Neural cell (in vitro differentiated cells): ENCODE results near the gene SLC35B2. TPM values are rescaled to one million over a fixed set of nuclear protein-coding genes. Genes with fewer than 3 reads are reported as not detected.

Experiments used
- H2AFZ ChIP-seq: fragments of 200-600, 300-800 bp; sonication (generic), shearing (Covaris generic); 2 replicates; pipeline ENCODE4 v1.6.0; 2014; ENCODE audit warnings: low read depth, mild to moderate bottlenecking, antibody characterized with exemption, low read length, moderate library complexity
- H3F3A ChIP-seq: fragments of 200-600 bp; shearing (Covaris generic); 2 replicates; pipeline ENCODE4 v1.6.1; 2016; ENCODE audit warnings: mild to moderate bottlenecking, moderate library complexity, mixed read lengths, antibody characterized with exemption, low read length; ENCODE audit not compliant: insufficient read depth, poor library complexity, severe bottlenecking
- H3K27ac ChIP-seq: fragments of 200-600, 300-800 bp; sonication (generic), shearing (Covaris generic); 2 replicates; pipeline ENCODE4 v1.5.1; 2014; ENCODE audit warnings: mild to moderate bottlenecking, low read length, moderate library complexity
- H3K27me3 ChIP-seq: fragments of 300-800, 200-600 bp; sonication (generic), shearing (Covaris generic); 2 replicates; pipeline ENCODE4 v1.6.0; 2014; ENCODE audit warnings: mild to moderate bottlenecking, low read depth, low read length, moderate library complexity; ENCODE audit not compliant: insufficient read depth
- H3K36me3 ChIP-seq: fragments of 300-800, 200-600 bp; sonication (generic), shearing (Covaris generic); 2 replicates; pipeline ENCODE4 v1.5.1; 2014; ENCODE audit warnings: mild to moderate bottlenecking, antibody characterized with exemption, low read length, moderate library complexity; ENCODE audit not compliant: insufficient read depth
- H3K4me2 ChIP-seq: fragments of 300-800, 200-600 bp; sonication (generic), shearing (Covaris generic); 2 replicates; pipeline ENCODE4 v1.6.0; 2014; ENCODE audit warnings: mild to moderate bottlenecking, low read length
- H3K4me3 ChIP-seq: fragments of 300-800, 200-600 bp; sonication (generic), shearing (Covaris generic); 2 replicates; pipeline ENCODE4 v1.5.1; 2014; ENCODE audit warnings: mild to moderate bottlenecking, low read length, moderate library complexity
- H3K79me2 ChIP-seq: fragments of 200-600 bp; shearing (Covaris generic); replicated peaks from 2 replicates; pipeline ENCODE4 v1.6.0; 2014; ENCODE audit warnings: mild to moderate bottlenecking, low read length, moderate library complexity; ENCODE audit not compliant: insufficient read depth
- H3K9ac ChIP-seq: fragments of 300-800, 200-600 bp; sonication (generic), shearing (Covaris generic); 2 replicates; pipeline ENCODE4 v1.6.1; 2016; ENCODE audit warnings: mild to moderate bottlenecking, low read length, mixed read lengths
- H3K9me2 ChIP-seq: fragments of 200-600 bp; shearing (Covaris generic); 2 replicates; pipeline ENCODE4 v1.6.1; 2016; ENCODE audit warnings: mild to moderate bottlenecking, low read length, mixed read lengths; ENCODE audit not compliant: insufficient read depth
- H3K9me3 ChIP-seq: fragments of 200-600, 300-800 bp; sonication (generic), shearing (Covaris generic); 2 replicates; pipeline ENCODE4 v1.6.1; 2016; ENCODE audit warnings: mild to moderate bottlenecking, mixed run types, low read length, moderate library complexity, mixed read lengths
- H4K20me1 ChIP-seq: fragments of 200-600 bp; shearing (Covaris generic); 2 replicates; pipeline ENCODE4 v1.6.1; 2016; ENCODE audit warnings: mild to moderate bottlenecking, mixed run types; ENCODE audit not compliant: insufficient read depth
- CTCF ChIP-seq: fragments of 450-650 bp; IDR thresholded peaks from 2 replicates; pipeline ENCODE4 v1.5.1; 2014; ENCODE audit warnings: antibody characterized with exemption, mild to moderate bottlenecking, moderate library complexity; ENCODE audit not compliant: poor library complexity, severe bottlenecking
- EP300 ChIP-seq: fragments of 450-650 bp; conservative IDR thresholded peaks from 2 replicates; pipeline ENCODE4 v1.6.1; 2014; ENCODE audit warnings: antibody characterized with exemption, mild to moderate bottlenecking, moderate library complexity; ENCODE audit not compliant: poor library complexity, severe bottlenecking
- EZH2 ChIP-seq: fragments of 200-600, 300-800 bp; shearing (Covaris generic), sonication (generic); IDR thresholded peaks from 2 replicates; pipeline ENCODE4 v1.6.1; 2014; ENCODE audit warnings: antibody characterized with exemption, low read length, borderline replicate concordance, mild to moderate bottlenecking; ENCODE audit not compliant: insufficient read depth, poor library complexity, severe bottlenecking
- MXI1 ChIP-seq: fragments of 450-650 bp; conservative IDR thresholded peaks from 2 replicates; pipeline ENCODE4 v1.6.1; 2014; ENCODE audit warnings: antibody characterized with exemption, mild to moderate bottlenecking; ENCODE audit not compliant: poor library complexity, severe bottlenecking
- POLR2AphosphoS5 ChIP-seq: IDR thresholded peaks from 2 replicates; pipeline ENCODE4 v1.6.1; 2012
- RAD21 ChIP-seq: fragments of 450-650 bp; conservative IDR thresholded peaks from 2 replicates; pipeline ENCODE4 v1.6.1; 2014; ENCODE audit warnings: antibody characterized with exemption, mild to moderate bottlenecking, moderate library complexity
- REST ChIP-seq: IDR thresholded peaks from 2 replicates; pipeline ENCODE4 v1.6.1; 2012; ENCODE audit warnings: borderline replicate concordance
- SMC3 ChIP-seq: fragments of 450-650 bp; conservative IDR thresholded peaks from 2 replicates; pipeline ENCODE4 v1.6.1; 2014; ENCODE audit warnings: antibody characterized with exemption, mild to moderate bottlenecking, moderate library complexity; ENCODE audit not compliant: poor library complexity
- TAF1 ChIP-seq: IDR thresholded peaks from 2 replicates; pipeline ENCODE4 v1.6.1; 2012; ENCODE audit warnings: low read depth
- polyA plus RNA-seq: library from polyadenylated mRNA; depleted of rRNA; stranded (reverse); fragments of >200 nt; gene quantifications from 2 replicates; pipeline ENCODE4 v1.2.3, GENCODE V29; 2014

Gene SLC35B2
- polyA plus RNA-seq, 1 donor from 2014 or later, result 44.5 TPM

GRCh38 chr6:44224965-44225305 lies 32.4 kb downstream of the SLC35B2 start:
- no peak overlapping the region for H3K9ac ChIP-seq
- peak overlapping the region; percentile 77 for H3K4me3 ChIP-seq
- no peaks in the 10 kb centered on the region for H3F3A ChIP-seq
- no peaks in the 10 kb centered on the region for H3K27me3 ChIP-seq
- H3K79me2 ChIP-seq, result peaks cover 3% of the 10 kb centered on the region
- H4K20me1 ChIP-seq, result no peaks in the 10 kb centered on the region
- no peaks in the 10 kb centered on the region for H3K9me2 ChIP-seq
- no peak overlapping the region for H2AFZ ChIP-seq
- TF ChIP-seq RAD21, result no peak
- no peak for TF ChIP-seq TAF1
- TF ChIP-seq CTCF, result no peak
- no peak for TF ChIP-seq REST
- no peak for TF ChIP-seq EZH2
- no peaks in the 10 kb centered on the region for H3K36me3 ChIP-seq
- H3K27ac ChIP-seq, result no peak overlapping the region
- H3K4me2 ChIP-seq, result no peak overlapping the region
- no peaks in the 10 kb centered on the region for H3K9me3 ChIP-seq

GRCh38 chr6:44224029-44224964 lies 33.0 kb downstream of the SLC35B2 start:
- Histone ChIP-seq H3K9me3 (no peaks in the 10 kb centered on the region), H3K4me2 (peak overlapping the region; percentile 80), H4K20me1 (no peaks in the 10 kb centered on the region), H3K9me2 (no peaks in the 10 kb centered on the region), H3K27me3 (peaks cover 1% of the 10 kb centered on the region), H3K4me3 (peak overlapping the region; percentile 77), H3F3A (no peaks in the 10 kb centered on the region), H3K36me3 (no peaks in the 10 kb centered on the region), H3K27ac (no peak overlapping the region), H3K79me2 (peaks cover 3% of the 10 kb centered on the region), H3K9ac (peak overlapping the region; percentile 55), H2AFZ (no peak overlapping the region)
- no peak for TF ChIP-seq POLR2AphosphoS5
- TF ChIP-seq EP300, result no peak
- peak; percentile 45 for TF ChIP-seq CTCF
- no peak for TF ChIP-seq REST
- peak; percentile 27 for TF ChIP-seq RAD21
- TF ChIP-seq EZH2, result no peak
- TF ChIP-seq TAF1, result no peak
- no peak for TF ChIP-seq MXI1
- no peak for TF ChIP-seq SMC3
